WERI-Rb-1 (cell line): Measurements from ENCODE around the gene SAMD11.

ENCODE experiments used
- DNase-seq: peaks from one replicate; pipeline ENCODE4 v3.0.0-alpha.2; 2020
- H3K27ac ChIP-seq: fragments of 250-450 bp; sonication (Bioruptor Pico); 2 replicates; pipeline ENCODE4 v1.5.1; 2020; ENCODE audit warnings: mild to moderate bottlenecking, moderate library complexity
- H3K27me3 ChIP-seq: fragments of 250-450 bp; sonication (Bioruptor Pico); 2 replicates; pipeline ENCODE4 v1.5.1; 2021; ENCODE audit warnings: mild to moderate bottlenecking, low read depth, moderate library complexity; ENCODE audit not compliant: insufficient read depth, severe bottlenecking
- H3K36me3 ChIP-seq: fragments of 250-450 bp; sonication (Bioruptor Pico); 2 replicates; pipeline ENCODE4 v1.5.1; 2020; ENCODE audit warnings: mild to moderate bottlenecking, moderate library complexity
- H3K4me3 ChIP-seq: 2 replicates; pipeline ENCODE4 v1.5.1; 2011; ENCODE audit warnings: low read depth, mild to moderate bottlenecking, control low read depth, low read length
- H3K9me3 ChIP-seq: fragments of 250-450 bp; sonication (Bioruptor Pico); 2 replicates; pipeline ENCODE4 v1.5.1; 2021; ENCODE audit warnings: mild to moderate bottlenecking, moderate library complexity; ENCODE audit not compliant: severe bottlenecking
- TF ChIP-seq, protein P1 (sequence below): IDR thresholded peaks from 2 replicates; pipeline ENCODE4 v1.5.1; 2011; ENCODE audit warnings: low read depth, mild to moderate bottlenecking, control low read depth, inconsistent platforms, low read length

SAMD11 gene

DNA sequence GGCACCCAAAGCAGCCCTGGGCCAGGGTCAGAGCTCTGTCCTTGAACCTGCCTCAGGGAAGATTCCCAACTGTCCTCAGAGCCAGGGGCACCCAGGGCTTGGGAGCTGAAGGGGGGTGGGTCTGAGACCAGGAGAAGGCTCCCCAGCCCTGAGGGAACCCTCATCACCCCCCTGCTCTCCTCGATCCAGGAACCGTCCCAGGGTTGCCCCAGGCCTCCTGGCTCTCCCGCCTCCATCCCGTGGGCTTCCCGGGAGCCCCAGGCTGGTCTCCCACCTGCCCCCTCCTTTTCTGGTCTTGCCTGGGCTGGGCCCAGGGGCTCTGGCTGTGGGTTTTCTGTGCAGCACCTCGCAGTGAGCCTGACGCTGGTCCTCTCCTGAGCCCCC, 6.7 kb upstream of the SAMD11 start:
- Histone ChIP-seq H3K27ac (peak overlapping the region; percentile 30), H3K4me3 (no peak overlapping the region), H3K27me3 (no peaks in the 10 kb centered on the region), H3K9me3 (no peaks in the 10 kb centered on the region), H3K36me3 (no peaks in the 10 kb centered on the region; the same call in 1 of the 2 replicates)
- TF ChIP-seq, protein P1, sequence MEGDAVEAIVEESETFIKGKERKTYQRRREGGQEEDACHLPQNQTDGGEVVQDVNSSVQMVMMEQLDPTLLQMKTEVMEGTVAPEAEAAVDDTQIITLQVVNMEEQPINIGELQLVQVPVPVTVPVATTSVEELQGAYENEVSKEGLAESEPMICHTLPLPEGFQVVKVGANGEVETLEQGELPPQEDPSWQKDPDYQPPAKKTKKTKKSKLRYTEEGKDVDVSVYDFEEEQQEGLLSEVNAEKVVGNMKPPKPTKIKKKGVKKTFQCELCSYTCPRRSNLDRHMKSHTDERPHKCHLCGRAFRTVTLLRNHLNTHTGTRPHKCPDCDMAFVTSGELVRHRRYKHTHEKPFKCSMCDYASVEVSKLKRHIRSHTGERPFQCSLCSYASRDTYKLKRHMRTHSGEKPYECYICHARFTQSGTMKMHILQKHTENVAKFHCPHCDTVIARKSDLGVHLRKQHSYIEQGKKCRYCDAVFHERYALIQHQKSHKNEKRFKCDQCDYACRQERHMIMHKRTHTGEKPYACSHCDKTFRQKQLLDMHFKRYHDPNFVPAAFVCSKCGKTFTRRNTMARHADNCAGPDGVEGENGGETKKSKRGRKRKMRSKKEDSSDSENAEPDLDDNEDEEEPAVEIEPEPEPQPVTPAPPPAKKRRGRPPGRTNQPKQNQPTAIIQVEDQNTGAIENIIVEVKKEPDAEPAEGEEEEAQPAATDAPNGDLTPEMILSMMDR: no peak
- DNase-seq: peak; percentile 31

DNA sequence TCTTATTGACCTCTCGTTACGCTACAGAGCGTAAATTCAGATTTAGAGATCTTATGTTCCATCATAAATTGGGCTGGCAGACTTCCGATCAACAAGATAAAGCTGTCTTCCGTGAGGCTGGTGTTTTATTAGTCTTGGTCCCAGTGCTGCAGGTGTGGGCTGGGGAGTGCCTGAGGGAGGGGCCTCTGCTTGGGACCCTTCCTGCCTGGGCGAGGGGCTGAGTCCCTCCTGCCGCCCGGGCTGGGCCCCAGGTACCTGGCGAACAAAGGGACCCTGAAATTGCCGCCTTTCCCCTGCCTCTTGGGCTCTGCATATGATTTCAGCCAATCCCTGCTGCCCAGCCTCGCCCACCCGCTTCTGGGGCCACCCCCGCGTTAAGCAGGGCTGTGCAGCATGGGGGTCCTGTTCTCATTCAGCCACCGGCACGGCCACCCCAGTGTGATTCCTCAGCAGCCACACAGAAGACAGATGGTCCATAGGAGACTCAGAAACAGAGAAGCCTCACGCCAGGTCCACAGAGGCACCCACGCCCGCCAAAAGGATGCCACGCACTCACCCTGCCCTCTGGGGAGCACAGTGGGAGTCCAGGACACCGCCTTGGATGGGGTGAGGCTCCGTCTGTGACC, 6.1 kb upstream of the SAMD11 start:
- H3K27ac ChIP-seq: peak overlapping the region; percentile 7

DNA sequence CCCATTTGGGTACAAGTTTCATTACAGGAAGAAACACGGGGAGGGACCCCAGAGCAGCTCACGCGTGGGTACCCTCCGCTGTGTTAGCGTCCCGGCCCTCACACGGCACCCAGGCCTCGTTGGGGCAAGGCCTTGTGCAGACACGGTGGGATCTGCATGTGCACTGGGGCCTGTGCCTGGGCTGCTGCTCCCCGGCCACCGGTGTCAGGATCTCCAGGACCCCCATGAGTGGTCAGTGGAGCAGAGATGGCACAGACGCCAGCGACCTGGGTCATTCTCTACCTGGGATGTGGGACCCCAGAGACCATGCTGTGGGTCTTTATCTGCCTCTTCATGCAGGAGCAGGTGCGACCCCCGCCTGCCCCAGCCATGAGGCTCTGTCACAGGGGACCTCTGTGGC, 5.4 kb upstream of the SAMD11 start:
- no peak for DNase-seq
- Histone ChIP-seq H3K9me3 (no peaks in the 10 kb centered on the region), H3K27ac (0 out of 2 replicates have a peak overlapping the region, but pooled peaks have one; percentile 12), H3K36me3 (no peaks in the 10 kb centered on the region; the same call in 1 of the 2 replicates), H3K27me3 (no peaks in the 10 kb centered on the region), H3K4me3 (no peak overlapping the region)
- TF ChIP-seq, protein P1: no peak

More for the DNA sequence above, 6.1 kb upstream of the SAMD11 start:
- Histone ChIP-seq H3K4me3 (no peak overlapping the region), H3K9me3 (no peaks in the 10 kb centered on the region), H3K27me3 (no peaks in the 10 kb centered on the region), H3K36me3 (no peaks in the 10 kb centered on the region; the same call in 1 of the 2 replicates)
- DNase-seq: peak; percentile 23
- TF ChIP-seq, protein P1: no peak

DNA sequence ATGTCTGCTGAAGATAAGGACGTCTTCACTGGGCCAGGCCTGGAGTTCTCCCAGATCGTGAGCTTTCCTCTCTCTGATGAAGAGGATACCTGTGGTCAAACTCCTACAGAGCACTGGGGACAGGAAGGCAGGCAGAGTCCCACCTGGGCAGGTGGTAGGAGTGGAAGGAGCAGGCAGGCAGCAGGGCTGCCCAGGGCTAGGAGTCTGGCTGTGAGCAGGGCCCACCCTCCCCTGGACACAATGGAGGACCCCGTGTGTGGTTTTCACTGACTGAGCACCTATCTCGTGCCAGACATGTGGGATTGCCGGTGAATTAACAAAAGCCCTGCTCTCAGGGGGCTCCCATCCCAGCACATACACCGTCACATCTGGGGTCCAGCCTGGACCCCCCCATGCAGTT, 4.9 kb upstream of the SAMD11 start:
- TF ChIP-seq, protein P1: no peak
- no peak overlapping the region for H3K4me3 ChIP-seq
- no peaks in the 10 kb centered on the region; the same call in 1 of the 2 replicates for H3K36me3 ChIP-seq
- DNase-seq: no peak
- H3K27me3 ChIP-seq: no peaks in the 10 kb centered on the region
- no peaks in the 10 kb centered on the region for H3K9me3 ChIP-seq
- no peak overlapping the region for H3K27ac ChIP-seq

DNA sequence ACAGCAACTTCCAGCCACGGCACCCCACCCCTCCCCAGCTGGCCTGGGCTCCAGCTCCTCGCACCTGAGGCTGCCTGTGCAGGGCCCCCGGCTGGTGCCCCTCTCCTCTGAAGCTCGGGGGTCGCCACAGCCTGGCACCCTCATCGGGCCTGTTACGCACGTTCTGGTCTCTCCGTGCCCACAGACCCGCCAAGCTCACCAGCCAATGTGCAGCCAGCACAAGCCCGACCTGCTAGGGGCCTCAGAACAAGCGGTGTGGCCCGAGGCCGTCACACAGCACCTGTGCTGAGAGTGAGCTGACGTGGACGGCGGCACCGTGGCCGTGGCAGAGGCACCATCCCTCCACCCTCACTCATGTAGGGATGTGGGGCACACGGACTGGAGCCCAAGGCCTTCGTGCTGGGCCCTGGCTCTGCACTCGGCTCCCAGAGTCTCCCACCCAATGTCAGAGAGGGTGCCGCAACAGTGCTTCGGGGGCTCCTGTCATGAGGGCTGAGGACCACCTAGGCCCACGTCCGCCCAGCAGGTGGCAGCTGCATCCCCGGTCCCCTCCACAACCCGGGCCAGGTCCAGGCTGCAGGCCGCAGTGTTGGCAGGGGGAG, 4.4 kb upstream of the SAMD11 start:
- DNase-seq: no peak
- Histone ChIP-seq H3K27me3 (no peaks in the 10 kb centered on the region), H3K4me3 (no peak overlapping the region), H3K36me3 (no peaks in the 10 kb centered on the region; the same call in 1 of the 2 replicates), H3K9me3 (no peaks in the 10 kb centered on the region), H3K27ac (peak overlapping the region; percentile 20; the same call in 1 of the 2 replicates)
- TF ChIP-seq, protein P1: peak; percentile 50
